GM23338 (cell line): Measurements from ENCODE around the gene PRC1. TPM values are rescaled to one million over a fixed set of nuclear protein-coding genes. Genes with fewer than 3 reads are reported as not detected.

Experiments used
- ATAC-seq: fragments of 200-7000 bp; cut with Tn5 transposase; 3 replicates; pipeline ENCODE4 v1.9.1; 2020
- DNase-seq: peaks from one replicate; pipeline ENCODE4 v3.0.0-alpha.2; 2015; ENCODE audit warnings: low spot score
- H2AFZ ChIP-seq: fragments of 200-600 bp; sonication (generic); 2 replicates; pipeline ENCODE4 v1.8.0; 2016; ENCODE audit warnings: antibody characterized with exemption, mild to moderate bottlenecking, moderate library complexity
- H3F3A ChIP-seq: fragments of 200-600 bp; sonication (generic); replicated peaks from 2 replicates; pipeline ENCODE4 v1.8.0; 2017; ENCODE audit warnings: antibody characterized with exemption, mixed run types, low read depth
- H3K27ac ChIP-seq: fragments of 200-600 bp; sonication (generic); 2 replicates; pipeline ENCODE4 v1.6.1; 2016; ENCODE audit warnings: low read depth
- H3K27me3 ChIP-seq: fragments of 200-600 bp; sonication (generic); 2 replicates; pipeline ENCODE4 v1.8.0; 2016; ENCODE audit warnings: mild to moderate bottlenecking, mixed run types, moderate library complexity; ENCODE audit not compliant: insufficient read depth
- H3K36me3 ChIP-seq: fragments of 200-600 bp; sonication (generic); 2 replicates; pipeline ENCODE4 v1.8.0; 2016; ENCODE audit warnings: mild to moderate bottlenecking; ENCODE audit not compliant: insufficient read depth
- H3K4me1 ChIP-seq: fragments of 200-600 bp; sonication (generic); 2 replicates; pipeline ENCODE4 v1.8.0; 2016; ENCODE audit warnings: mild to moderate bottlenecking, moderate library complexity; ENCODE audit not compliant: insufficient read depth
- H3K4me2 ChIP-seq: fragments of 200-600 bp; sonication (generic); 2 replicates; pipeline ENCODE4 v1.7.1; 2017; ENCODE audit warnings: mixed run types
- H3K4me3 ChIP-seq: fragments of 200-600 bp; sonication (generic); 2 replicates; pipeline ENCODE4 v1.6.1; 2016; ENCODE audit warnings: mixed run types
- H3K79me2 ChIP-seq: fragments of 200-600 bp; sonication (generic); replicated peaks from 2 replicates; pipeline ENCODE4 v1.8.0; 2017; ENCODE audit warnings: mild to moderate bottlenecking; ENCODE audit not compliant: insufficient read depth
- H3K9me2 ChIP-seq: fragments of 200-600 bp; sonication (generic); 2 replicates; pipeline ENCODE4 v1.8.0; 2017; ENCODE audit not compliant: insufficient read depth
- H4K20me1 ChIP-seq: fragments of 200-600 bp; sonication (generic); replicated peaks from 2 replicates; pipeline ENCODE4 v1.8.0; 2017; ENCODE audit warnings: mild to moderate bottlenecking; ENCODE audit not compliant: insufficient read depth
- H3K27ac Mint-ChIP-seq: 2 replicates; pipeline ENCODE4 v1.8.0; 2020; ENCODE audit warnings: inconsistent platforms, mild to moderate bottlenecking, moderate library complexity, mixed read lengths
- H3K27me3 Mint-ChIP-seq: 3 replicates; pipeline ENCODE4 v1.8.0; 2022; ENCODE audit warnings: low read depth, mild to moderate bottlenecking, moderate library complexity, mixed read lengths, inconsistent platforms; ENCODE audit not compliant: insufficient read depth, poor library complexity
- H3K36me3 Mint-ChIP-seq: 3 replicates; pipeline ENCODE4 v1.8.0; 2021; ENCODE audit warnings: low read depth, mild to moderate bottlenecking, inconsistent platforms, moderate library complexity, mixed read lengths
- H3K4me1 Mint-ChIP-seq: 3 replicates; pipeline ENCODE4 v1.8.0; 2020; ENCODE audit warnings: mild to moderate bottlenecking, inconsistent platforms, mixed read lengths
- H3K4me3 Mint-ChIP-seq: 3 replicates; pipeline ENCODE4 v1.8.0; 2021; ENCODE audit warnings: moderate library complexity, mild to moderate bottlenecking, inconsistent platforms, mixed read lengths
- H3K9me3 Mint-ChIP-seq: 3 replicates; pipeline ENCODE4 v1.8.0; 2020; ENCODE audit warnings: moderate library complexity, mild to moderate bottlenecking, inconsistent platforms, mixed read lengths
- CREB1 ChIP-seq: fragments of 250-450 bp; sonication (Bioruptor Pico); IDR thresholded peaks from 2 replicates; pipeline ENCODE4 v1.5.0; 2020; ENCODE audit warnings: low read depth, mild to moderate bottlenecking, moderate library complexity
- EZH2 ChIP-seq: fragments of 200-600 bp; sonication (generic); IDR thresholded peaks from one replicate; pipeline ENCODE4 v1.8.0; 2017; ENCODE audit warnings: antibody characterized with exemption, mild to moderate bottlenecking, low read depth; ENCODE audit not compliant: unreplicated experiment
- EZH2phosphoT487 ChIP-seq: fragments of 200-600 bp; sonication (generic); IDR thresholded peaks from one replicate; pipeline ENCODE4 v1.8.1; 2018; ENCODE audit warnings: antibody characterized with exemption; ENCODE audit not compliant: unreplicated experiment
- JUNB ChIP-seq: IDR thresholded peaks from one replicate; pipeline ENCODE4 v1.6.1; 2016; ENCODE audit warnings: antibody characterized with exemption; ENCODE audit not compliant: unreplicated experiment
- NANOG ChIP-seq: IDR thresholded peaks from 2 replicates; pipeline ENCODE4 v1.6.1; 2016; ENCODE audit warnings: antibody characterized with exemption, borderline replicate concordance
- POLR2AphosphoS5 ChIP-seq: IDR thresholded peaks from 2 replicates; pipeline ENCODE4 v1.6.1; 2016; ENCODE audit warnings: antibody characterized with exemption, low read depth
- STAT1 ChIP-seq: IDR thresholded peaks from one replicate; pipeline ENCODE4 v1.6.1; 2016; ENCODE audit warnings: antibody characterized with exemption; ENCODE audit not compliant: unreplicated experiment
- ZNF114 ChIP-seq: fragments of 250-450 bp; sonication (Bioruptor Pico); IDR thresholded peaks from 2 replicates; pipeline ENCODE4 v1.5.0; 2020; ENCODE audit warnings: mild to moderate bottlenecking, moderate library complexity
- ZNF331 ChIP-seq: fragments of 250-450 bp; sonication (Bioruptor Pico); IDR thresholded peaks from 2 replicates; pipeline ENCODE4 v1.5.0; 2020; ENCODE audit warnings: low read depth, mild to moderate bottlenecking, moderate library complexity
- polyA plus RNA-seq: library from polyadenylated mRNA; unstranded; fragments of >200 nt; fragmentation: Nextera tagmentation; extraction: Ambion mirVana; gene quantifications from 2 replicates; pipeline ENCODE4 v1.2.1, GENCODE V29; 2016
- total RNA-seq: library from RNA; depleted of rRNA; stranded (reverse); fragments of >200 nt; shearing (Covaris generic); gene quantifications from 2 replicates; pipeline ENCODE4 v1.2.3, GENCODE V29; 2014
- TF ChIP-seq, protein P1 (sequence below), 2 experiments: fragments of 200-600 bp in 1 of 2; sonication (generic) in 1 of 2; conservative IDR thresholded peaks; 2 replicates each; pipeline versions ENCODE4 v1.5.1 to v1.6.1; 2016 to 2017; ENCODE audit warnings: antibody characterized with exemption in 2 of 2, low read depth in 2 of 2, mild to moderate bottlenecking in 2 of 2, moderate library complexity in 1 of 2
- TF ChIP-seq, protein P2 (sequence below): IDR thresholded peaks from one replicate; pipeline ENCODE4 v1.6.1; 2018; ENCODE audit warnings: antibody characterized with exemption; ENCODE audit not compliant: unreplicated experiment
- TF ChIP-seq, protein P3 (sequence below): IDR thresholded peaks from 2 replicates; pipeline ENCODE4 v1.6.1; 2016; ENCODE audit warnings: antibody characterized with exemption
- TF ChIP-seq, protein P4 (sequence below): fragments of 250-450 bp; sonication (Bioruptor Pico); IDR thresholded peaks from 2 replicates; pipeline ENCODE4 v1.5.0; 2020; ENCODE audit warnings: mild to moderate bottlenecking, moderate library complexity

The PRC1 gene
- total and polyA plus RNA-seq, 2 experiments from 2014 or later: 102 to 150 TPM

DNA sequence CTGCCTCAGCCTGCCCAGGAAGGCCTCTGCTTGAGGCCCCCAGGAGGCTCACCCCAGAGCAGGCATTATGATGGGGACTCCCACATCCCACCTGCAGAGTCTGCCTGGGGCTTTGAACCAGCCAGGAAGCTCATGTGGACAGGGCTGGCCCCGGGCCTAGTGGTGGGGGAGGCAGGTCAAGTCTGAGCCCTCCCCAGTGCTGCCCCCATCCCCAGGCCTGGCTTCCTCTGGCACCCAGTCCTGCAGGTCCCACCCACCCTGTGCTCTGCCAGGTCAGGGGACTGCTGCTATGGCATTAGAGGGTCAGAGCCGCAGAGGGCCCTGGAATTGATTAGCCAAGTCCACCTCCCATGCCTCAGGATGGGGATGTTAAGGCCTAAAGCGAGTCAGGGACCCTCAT, 45.7 kb upstream of the PRC1 start:
- Histone ChIP-seq H4K20me1 (no peaks in the 10 kb centered on the region), H3K27me3 (no peaks in the 10 kb centered on the region), H3K79me2 (no peaks in the 10 kb centered on the region), H3K4me3 (no peak overlapping the region), H3K9me2 (no peaks in the 10 kb centered on the region), H3K4me2 (no peak overlapping the region), H3F3A (no peaks in the 10 kb centered on the region), H3K36me3 (no peaks in the 10 kb centered on the region), H3K4me1 (no peaks in the 10 kb centered on the region), H3K27ac (no peak overlapping the region), H2AFZ (no peak overlapping the region)
- no peaks in the 10 kb centered on the region for H3K36me3 Mint-ChIP-seq
- H3K27me3 Mint-ChIP-seq: peaks cover 12% of the 10 kb centered on the region
- TF ChIP-seq EZH2phosphoT487 (no peak), STAT1 (no peak), ZNF114 (CRISPR knock-in tag) (no peak), ZNF331 (no peak), NANOG (no peak), JUNB (no peak), EZH2 (no peak), CREB1 (CRISPR knock-in tag) (no peak), POLR2AphosphoS5 (no peak)
- TF ChIP-seq, protein P1, sequence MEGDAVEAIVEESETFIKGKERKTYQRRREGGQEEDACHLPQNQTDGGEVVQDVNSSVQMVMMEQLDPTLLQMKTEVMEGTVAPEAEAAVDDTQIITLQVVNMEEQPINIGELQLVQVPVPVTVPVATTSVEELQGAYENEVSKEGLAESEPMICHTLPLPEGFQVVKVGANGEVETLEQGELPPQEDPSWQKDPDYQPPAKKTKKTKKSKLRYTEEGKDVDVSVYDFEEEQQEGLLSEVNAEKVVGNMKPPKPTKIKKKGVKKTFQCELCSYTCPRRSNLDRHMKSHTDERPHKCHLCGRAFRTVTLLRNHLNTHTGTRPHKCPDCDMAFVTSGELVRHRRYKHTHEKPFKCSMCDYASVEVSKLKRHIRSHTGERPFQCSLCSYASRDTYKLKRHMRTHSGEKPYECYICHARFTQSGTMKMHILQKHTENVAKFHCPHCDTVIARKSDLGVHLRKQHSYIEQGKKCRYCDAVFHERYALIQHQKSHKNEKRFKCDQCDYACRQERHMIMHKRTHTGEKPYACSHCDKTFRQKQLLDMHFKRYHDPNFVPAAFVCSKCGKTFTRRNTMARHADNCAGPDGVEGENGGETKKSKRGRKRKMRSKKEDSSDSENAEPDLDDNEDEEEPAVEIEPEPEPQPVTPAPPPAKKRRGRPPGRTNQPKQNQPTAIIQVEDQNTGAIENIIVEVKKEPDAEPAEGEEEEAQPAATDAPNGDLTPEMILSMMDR (conservative IDR thresholded peaks at IDR 0.05; ENCODE audit: low read depth in 2 of 2): no peak
- TF ChIP-seq, protein P2, sequence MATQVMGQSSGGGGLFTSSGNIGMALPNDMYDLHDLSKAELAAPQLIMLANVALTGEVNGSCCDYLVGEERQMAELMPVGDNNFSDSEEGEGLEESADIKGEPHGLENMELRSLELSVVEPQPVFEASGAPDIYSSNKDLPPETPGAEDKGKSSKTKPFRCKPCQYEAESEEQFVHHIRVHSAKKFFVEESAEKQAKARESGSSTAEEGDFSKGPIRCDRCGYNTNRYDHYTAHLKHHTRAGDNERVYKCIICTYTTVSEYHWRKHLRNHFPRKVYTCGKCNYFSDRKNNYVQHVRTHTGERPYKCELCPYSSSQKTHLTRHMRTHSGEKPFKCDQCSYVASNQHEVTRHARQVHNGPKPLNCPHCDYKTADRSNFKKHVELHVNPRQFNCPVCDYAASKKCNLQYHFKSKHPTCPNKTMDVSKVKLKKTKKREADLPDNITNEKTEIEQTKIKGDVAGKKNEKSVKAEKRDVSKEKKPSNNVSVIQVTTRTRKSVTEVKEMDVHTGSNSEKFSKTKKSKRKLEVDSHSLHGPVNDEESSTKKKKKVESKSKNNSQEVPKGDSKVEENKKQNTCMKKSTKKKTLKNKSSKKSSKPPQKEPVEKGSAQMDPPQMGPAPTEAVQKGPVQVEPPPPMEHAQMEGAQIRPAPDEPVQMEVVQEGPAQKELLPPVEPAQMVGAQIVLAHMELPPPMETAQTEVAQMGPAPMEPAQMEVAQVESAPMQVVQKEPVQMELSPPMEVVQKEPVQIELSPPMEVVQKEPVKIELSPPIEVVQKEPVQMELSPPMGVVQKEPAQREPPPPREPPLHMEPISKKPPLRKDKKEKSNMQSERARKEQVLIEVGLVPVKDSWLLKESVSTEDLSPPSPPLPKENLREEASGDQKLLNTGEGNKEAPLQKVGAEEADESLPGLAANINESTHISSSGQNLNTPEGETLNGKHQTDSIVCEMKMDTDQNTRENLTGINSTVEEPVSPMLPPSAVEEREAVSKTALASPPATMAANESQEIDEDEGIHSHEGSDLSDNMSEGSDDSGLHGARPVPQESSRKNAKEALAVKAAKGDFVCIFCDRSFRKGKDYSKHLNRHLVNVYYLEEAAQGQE: no peak
- TF ChIP-seq, protein P3, sequence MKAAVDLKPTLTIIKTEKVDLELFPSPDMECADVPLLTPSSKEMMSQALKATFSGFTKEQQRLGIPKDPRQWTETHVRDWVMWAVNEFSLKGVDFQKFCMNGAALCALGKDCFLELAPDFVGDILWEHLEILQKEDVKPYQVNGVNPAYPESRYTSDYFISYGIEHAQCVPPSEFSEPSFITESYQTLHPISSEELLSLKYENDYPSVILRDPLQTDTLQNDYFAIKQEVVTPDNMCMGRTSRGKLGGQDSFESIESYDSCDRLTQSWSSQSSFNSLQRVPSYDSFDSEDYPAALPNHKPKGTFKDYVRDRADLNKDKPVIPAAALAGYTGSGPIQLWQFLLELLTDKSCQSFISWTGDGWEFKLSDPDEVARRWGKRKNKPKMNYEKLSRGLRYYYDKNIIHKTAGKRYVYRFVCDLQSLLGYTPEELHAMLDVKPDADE: no peak
- TF ChIP-seq, protein P4, sequence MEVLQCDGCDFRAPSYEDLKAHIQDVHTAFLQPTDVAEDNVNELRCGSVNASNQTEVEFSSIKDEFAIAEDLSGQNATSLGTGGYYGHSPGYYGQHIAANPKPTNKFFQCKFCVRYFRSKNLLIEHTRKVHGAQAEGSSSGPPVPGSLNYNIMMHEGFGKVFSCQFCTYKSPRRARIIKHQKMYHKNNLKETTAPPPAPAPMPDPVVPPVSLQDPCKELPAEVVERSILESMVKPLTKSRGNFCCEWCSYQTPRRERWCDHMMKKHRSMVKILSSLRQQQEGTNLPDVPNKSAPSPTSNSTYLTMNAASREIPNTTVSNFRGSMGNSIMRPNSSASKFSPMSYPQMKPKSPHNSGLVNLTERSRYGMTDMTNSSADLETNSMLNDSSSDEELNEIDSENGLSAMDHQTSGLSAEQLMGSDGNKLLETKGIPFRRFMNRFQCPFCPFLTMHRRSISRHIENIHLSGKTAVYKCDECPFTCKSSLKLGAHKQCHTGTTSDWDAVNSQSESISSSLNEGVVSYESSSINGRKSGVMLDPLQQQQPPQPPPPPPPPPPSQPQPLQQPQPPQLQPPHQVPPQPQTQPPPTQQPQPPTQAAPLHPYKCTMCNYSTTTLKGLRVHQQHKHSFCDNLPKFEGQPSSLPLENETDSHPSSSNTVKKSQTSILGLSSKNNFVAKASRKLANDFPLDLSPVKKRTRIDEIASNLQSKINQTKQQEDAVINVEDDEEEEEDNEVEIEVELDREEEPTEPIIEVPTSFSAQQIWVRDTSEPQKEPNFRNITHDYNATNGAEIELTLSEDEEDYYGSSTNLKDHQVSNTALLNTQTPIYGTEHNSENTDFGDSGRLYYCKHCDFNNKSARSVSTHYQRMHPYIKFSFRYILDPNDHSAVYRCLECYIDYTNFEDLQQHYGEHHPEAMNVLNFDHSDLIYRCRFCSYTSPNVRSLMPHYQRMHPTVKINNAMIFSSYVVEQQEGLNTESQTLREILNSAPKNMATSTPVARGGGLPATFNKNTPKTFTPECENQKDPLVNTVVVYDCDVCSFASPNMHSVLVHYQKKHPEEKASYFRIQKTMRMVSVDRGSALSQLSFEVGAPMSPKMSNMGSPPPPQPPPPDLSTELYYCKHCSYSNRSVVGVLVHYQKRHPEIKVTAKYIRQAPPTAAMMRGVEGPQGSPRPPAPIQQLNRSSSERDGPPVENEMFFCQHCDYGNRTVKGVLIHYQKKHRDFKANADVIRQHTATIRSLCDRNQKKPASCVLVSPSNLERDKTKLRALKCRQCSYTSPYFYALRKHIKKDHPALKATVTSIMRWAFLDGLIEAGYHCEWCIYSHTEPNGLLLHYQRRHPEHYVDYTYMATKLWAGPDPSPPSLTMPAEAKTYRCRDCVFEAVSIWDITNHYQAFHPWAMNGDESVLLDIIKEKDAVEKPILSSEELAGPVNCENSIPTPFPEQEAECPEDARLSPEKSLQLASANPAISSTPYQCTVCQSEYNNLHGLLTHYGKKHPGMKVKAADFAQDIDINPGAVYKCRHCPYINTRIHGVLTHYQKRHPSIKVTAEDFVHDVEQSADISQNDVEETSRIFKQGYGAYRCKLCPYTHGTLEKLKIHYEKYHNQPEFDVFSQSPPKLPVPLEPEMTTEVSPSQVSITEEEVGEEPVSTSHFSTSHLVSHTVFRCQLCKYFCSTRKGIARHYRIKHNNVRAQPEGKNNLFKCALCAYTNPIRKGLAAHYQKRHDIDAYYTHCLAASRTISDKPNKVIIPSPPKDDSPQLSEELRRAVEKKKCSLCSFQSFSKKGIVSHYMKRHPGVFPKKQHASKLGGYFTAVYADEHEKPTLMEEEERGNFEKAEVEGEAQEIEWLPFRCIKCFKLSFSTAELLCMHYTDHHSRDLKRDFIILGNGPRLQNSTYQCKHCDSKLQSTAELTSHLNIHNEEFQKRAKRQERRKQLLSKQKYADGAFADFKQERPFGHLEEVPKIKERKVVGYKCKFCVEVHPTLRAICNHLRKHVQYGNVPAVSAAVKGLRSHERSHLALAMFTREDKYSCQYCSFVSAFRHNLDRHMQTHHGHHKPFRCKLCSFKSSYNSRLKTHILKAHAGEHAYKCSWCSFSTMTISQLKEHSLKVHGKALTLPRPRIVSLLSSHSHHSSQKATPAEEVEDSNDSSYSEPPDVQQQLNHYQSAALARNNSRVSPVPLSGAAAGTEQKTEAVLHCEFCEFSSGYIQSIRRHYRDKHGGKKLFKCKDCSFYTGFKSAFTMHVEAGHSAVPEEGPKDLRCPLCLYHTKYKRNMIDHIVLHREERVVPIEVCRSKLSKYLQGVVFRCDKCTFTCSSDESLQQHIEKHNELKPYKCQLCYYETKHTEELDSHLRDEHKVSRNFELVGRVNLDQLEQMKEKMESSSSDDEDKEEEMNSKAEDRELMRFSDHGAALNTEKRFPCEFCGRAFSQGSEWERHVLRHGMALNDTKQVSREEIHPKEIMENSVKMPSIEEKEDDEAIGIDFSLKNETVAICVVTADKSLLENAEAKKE: no peak
- H3K9me3 Mint-ChIP-seq: no peaks in the 10 kb centered on the region
- no peak overlapping the region for H3K27ac Mint-ChIP-seq
- DNase-seq: no peak
- H3K4me1 Mint-ChIP-seq: no peaks in the 10 kb centered on the region; the same call in 2 of the 3 replicates
- no peak overlapping the region for H3K4me3 Mint-ChIP-seq
- ATAC-seq: no peak
